ENCODE results near the gene GNLY.

DNA sequence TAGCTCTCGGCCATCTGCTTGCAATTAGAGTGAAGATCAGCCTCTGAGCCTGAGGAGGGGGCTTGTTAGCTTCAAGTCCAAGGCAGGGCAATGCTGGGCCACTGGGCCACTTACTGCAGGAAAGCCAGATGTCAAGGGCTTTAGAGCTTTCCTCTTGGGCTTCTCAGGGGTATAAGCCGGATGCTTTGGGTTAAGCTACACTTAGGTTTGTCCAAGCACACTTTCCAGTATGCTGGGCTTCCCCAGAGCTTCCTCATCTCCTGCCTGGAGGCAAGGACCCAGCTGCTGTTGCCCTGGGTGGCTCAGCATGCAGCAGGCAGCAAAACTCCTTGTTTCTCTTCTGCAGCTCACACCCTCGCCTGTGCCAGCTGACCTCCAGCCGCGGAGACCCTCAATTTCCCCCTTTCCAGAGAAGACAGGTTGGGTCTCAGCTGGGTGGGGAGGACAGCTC lies 30.6 kb downstream of the GNLY start:
- TF ChIP-seq, protein P1, sequence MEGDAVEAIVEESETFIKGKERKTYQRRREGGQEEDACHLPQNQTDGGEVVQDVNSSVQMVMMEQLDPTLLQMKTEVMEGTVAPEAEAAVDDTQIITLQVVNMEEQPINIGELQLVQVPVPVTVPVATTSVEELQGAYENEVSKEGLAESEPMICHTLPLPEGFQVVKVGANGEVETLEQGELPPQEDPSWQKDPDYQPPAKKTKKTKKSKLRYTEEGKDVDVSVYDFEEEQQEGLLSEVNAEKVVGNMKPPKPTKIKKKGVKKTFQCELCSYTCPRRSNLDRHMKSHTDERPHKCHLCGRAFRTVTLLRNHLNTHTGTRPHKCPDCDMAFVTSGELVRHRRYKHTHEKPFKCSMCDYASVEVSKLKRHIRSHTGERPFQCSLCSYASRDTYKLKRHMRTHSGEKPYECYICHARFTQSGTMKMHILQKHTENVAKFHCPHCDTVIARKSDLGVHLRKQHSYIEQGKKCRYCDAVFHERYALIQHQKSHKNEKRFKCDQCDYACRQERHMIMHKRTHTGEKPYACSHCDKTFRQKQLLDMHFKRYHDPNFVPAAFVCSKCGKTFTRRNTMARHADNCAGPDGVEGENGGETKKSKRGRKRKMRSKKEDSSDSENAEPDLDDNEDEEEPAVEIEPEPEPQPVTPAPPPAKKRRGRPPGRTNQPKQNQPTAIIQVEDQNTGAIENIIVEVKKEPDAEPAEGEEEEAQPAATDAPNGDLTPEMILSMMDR (IDR thresholded peaks at IDR 0.05): no peak
- no peak for TF ChIP-seq POLR2A (IDR thresholded peaks at IDR 0.05)
